ENCODE data around the gene PRSS33. TPM values are rescaled to one million over a fixed set of nuclear protein-coding genes. Genes with fewer than 3 reads are reported as not detected.

The PRSS33 gene
- total and polyA plus RNA-seq, 7 donors: not detected

GRCh38 chr16:2819939-2820835, 32.8 kb upstream of the PRSS33 start:
- intact Hi-C loops (cut with DNase I): no loop called here
- Histone ChIP-seq H3K4me3 (no peak overlapping the region), H3K27ac (no peak overlapping the region), H3K4me1 (no peaks in the 10 kb centered on the region), H3K36me3 (no peaks in the 10 kb centered on the region), H3K27me3 (peaks cover 0 to 37% (median 22%) of the 10 kb centered on the region in 3 donors), H3K9me3 (no peaks in the 10 kb centered on the region)
- DNase-seq: peak; percentile 55
- TF ChIP-seq, protein P1, sequence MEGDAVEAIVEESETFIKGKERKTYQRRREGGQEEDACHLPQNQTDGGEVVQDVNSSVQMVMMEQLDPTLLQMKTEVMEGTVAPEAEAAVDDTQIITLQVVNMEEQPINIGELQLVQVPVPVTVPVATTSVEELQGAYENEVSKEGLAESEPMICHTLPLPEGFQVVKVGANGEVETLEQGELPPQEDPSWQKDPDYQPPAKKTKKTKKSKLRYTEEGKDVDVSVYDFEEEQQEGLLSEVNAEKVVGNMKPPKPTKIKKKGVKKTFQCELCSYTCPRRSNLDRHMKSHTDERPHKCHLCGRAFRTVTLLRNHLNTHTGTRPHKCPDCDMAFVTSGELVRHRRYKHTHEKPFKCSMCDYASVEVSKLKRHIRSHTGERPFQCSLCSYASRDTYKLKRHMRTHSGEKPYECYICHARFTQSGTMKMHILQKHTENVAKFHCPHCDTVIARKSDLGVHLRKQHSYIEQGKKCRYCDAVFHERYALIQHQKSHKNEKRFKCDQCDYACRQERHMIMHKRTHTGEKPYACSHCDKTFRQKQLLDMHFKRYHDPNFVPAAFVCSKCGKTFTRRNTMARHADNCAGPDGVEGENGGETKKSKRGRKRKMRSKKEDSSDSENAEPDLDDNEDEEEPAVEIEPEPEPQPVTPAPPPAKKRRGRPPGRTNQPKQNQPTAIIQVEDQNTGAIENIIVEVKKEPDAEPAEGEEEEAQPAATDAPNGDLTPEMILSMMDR (IDR thresholded peaks at IDR 0.05): no peak
- 78 to 81% methylated on average over 17 of the region's 17 CpGs for WGBS, 2 donors

GRCh38 chr16:2819179-2819938, 32.0 kb upstream of the PRSS33 start:
- H3K27ac ChIP-seq: no peak overlapping the region
- TF ChIP-seq POLR2AphosphoS5 (IDR thresholded peaks at IDR 0.05): no peak
- TF ChIP-seq EP300 (IDR thresholded peaks at IDR 0.05): no peak
- TF ChIP-seq POLR2A (IDR thresholded peaks at IDR 0.05): no peak
- TF ChIP-seq, protein P1 (IDR thresholded peaks at IDR 0.05): no peak
- peaks cover 0 to 44% (median 22%) of the 10 kb centered on the region in 3 donors for H3K27me3 ChIP-seq
- H3K4me1 ChIP-seq: no peaks in the 10 kb centered on the region
- no peaks in the 10 kb centered on the region for H3K9me3 ChIP-seq
- peak; percentile 39 for DNase-seq
- WGBS, 2 donors: 89 to 91% methylated on average over 18 of the region's 18 CpGs
- intact Hi-C loops (cut with DNase I): no loop called here
- H3K4me3 ChIP-seq: no peak overlapping the region
- H3K36me3 ChIP-seq: no peaks in the 10 kb centered on the region

- intact Hi-C loops (cut with DNase I): no loop called here
- Histone ChIP-seq H3K4me3 (no peak overlapping the region), H3K4me1 (no peaks in the 10 kb centered on the region), H3K27me3 (peaks cover 0 to 39% (median 22%) of the 10 kb centered on the region in 3 donors), H3K27ac (no peak overlapping the region), H3K36me3 (no peaks in the 10 kb centered on the region), H3K9me3 (no peaks in the 10 kb centered on the region)
- 88 to 90% methylated on average over 10 of the region's 10 CpGs for WGBS, 2 donors
- TF ChIP-seq EP300 (IDR thresholded peaks at IDR 0.05): no peak
- TF ChIP-seq, protein P1 (IDR thresholded peaks at IDR 0.05): no peak
- TF ChIP-seq POLR2A (IDR thresholded peaks at IDR 0.05): no peak
- TF ChIP-seq POLR2AphosphoS5 (IDR thresholded peaks at IDR 0.05): no peak
- DNase-seq: peak; percentile 49
These were observed 31.0 kb upstream of the PRSS33 start for GRCh38 chr16:2818272-2818876.

DNA sequence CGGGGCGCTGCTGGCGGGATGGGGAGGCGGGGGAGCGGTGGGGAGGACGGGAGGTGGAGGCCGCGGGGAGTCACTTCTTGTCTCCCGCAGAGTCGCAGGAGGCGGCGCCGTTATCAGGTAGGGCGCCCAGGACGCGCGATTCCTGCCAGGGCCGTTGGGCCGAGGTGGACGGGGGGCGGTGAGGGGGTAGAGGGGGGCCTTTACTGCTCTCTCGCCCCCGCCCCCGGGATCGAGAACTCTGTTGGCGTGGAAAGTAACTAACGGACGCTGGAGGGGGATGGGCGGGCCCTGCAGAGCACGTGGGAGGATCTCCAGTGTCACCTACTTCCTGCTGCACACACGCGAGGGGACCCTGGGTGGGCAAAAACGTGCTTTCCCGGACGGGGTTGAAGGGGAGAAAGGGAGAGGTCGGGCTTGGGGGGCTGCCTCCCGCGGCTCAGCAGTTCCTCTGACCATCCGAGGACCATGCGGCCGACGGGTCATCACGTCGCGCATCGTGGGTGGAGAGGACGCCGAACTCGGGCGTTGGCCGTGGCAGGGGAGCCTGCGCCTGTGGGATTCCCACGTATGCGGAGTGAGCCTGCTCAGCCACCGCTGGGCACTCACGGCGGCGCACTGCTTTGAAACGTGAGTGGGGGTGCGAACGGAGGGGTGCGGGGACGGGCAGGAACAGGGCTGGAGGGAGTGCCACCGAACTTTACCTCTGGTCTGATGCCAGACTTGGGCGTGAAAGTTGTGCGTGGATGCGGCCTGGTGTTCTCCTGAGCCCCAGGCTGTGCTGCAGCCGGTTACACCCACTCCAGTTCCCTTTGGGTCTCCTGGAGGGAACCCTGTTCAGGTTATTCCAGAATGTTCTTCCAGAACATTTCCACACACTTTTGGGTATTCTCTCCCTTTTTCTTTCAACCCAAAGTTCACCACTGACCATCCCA, 30.2 kb upstream of the PRSS33 start:
- 82 to 83% methylated on average over 68 of the region's 68 CpGs for whole genome bisulfite sequencing, 2 donors
- Histone ChIP-seq H3K9me3 (no peaks in the 10 kb centered on the region), H3K36me3 (no peaks in the 10 kb centered on the region), H3K27me3 (peaks cover 0 to 39% (median 22%) of the 10 kb centered on the region in 3 donors), H3K27ac (no peak overlapping the region), H3K4me3 (peak overlapping the region in 1 of 4 donors; percentile 18), H3K4me1 (no peaks in the 10 kb centered on the region)
- peak; percentile 52 for DNase-seq
- TF ChIP-seq, protein P1 (IDR thresholded peaks at IDR 0.05): no peak
- TF ChIP-seq EP300 (IDR thresholded peaks at IDR 0.05) (no peak), POLR2AphosphoS5 (IDR thresholded peaks at IDR 0.05) (no peak), POLR2A (IDR thresholded peaks at IDR 0.05) (no peak)
- intact Hi-C loops (cut with DNase I): no loop called here
